ENCODE measurements around the gene CEP135. TPM values are rescaled to one million over a fixed set of nuclear protein-coding genes. Genes with fewer than 3 reads are reported as not detected.
"Not testable (repeated sequence)": the region's sequence is repeated elsewhere in the genome, so short reads cannot be mapped to it uniquely, and the experiment has no call there.

Gene CEP135
- total RNA-seq, 1 donor from 2014 or later = 15.5 TPM

DNA sequence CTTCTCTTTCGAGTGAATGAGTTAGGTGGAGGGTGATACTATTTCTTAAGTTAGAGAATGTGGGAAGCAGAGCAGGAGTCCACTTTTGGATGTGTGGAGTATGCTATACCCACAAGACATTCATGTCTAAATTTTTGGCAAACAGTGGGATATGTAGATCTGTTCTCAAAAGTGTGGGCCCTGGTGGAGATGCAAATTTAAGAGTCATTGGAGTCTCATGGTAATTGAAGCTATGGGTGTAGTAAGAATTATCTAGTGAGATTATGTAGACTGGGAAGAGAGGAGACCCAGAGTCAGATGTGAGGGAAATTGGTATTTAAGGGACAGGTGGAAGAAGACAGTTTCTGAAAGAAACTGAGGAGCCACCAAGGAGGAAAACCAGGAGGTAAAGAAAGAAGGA, 7.0 kb downstream of the CEP135 start:
- Mint-ChIP-seq H3K4me3 (no peak overlapping the region), H3K9me3 (no peaks in the 10 kb centered on the region), H3K36me3 (peaks cover 26% of the 10 kb centered on the region), H3K4me1 (peaks cover 12% of the 10 kb centered on the region), H3K27me3 (ENCODE audit: low read depth) (no peaks in the 10 kb centered on the region), H3K27ac (no peak overlapping the region)
- DNase-seq (ENCODE audit: low spot score in 2 of 2, unreplicated experiment in 2 of 2) = no peak
- TF ChIP-seq CTCF (IDR thresholded peaks at IDR 0.05; ENCODE audit: unreplicated experiment) = no peak

DNA sequence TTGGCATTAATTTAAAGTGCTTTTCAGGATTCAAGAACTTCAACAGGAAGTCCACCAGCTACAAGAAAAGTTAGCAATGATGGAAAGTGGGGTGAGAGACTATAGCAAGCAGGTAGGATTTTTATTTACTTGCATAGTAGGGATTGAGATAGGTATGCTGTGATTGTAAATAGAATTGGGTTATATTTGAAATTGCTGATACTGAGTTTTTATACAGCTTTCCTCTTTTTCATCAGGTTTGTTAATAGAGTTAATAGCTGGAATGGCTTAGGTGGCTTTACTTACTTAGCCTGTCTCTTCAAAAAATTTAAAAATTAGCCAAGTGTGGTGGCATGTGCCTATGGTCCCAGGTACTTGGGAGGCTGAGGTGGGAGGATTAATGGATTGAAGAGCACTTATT, 10.9 kb downstream of the CEP135 start:
- H3K27me3 Mint-ChIP-seq (ENCODE audit: low read depth) = no peaks in the 10 kb centered on the region
- no peaks in the 10 kb centered on the region for H3K9me3 Mint-ChIP-seq
- H3K4me1 Mint-ChIP-seq = peaks cover 10% of the 10 kb centered on the region
- no peak overlapping the region for H3K4me3 Mint-ChIP-seq
- no peak for TF ChIP-seq CTCF (IDR thresholded peaks at IDR 0.05; ENCODE audit: unreplicated experiment)
- no peak overlapping the region for H3K27ac Mint-ChIP-seq
- peaks cover 34% of the 10 kb centered on the region for H3K36me3 Mint-ChIP-seq
- no peak for DNase-seq (ENCODE audit: low spot score in 2 of 2, unreplicated experiment in 2 of 2)

GRCh38 chr4:55964046-55964445, 15.3 kb downstream of the CEP135 start:
- no peak for DNase-seq (ENCODE audit: low spot score in 2 of 2, unreplicated experiment in 2 of 2)
- H3K27ac Mint-ChIP-seq = no peak overlapping the region
- H3K36me3 Mint-ChIP-seq = peaks cover 27% of the 10 kb centered on the region
- no peaks in the 10 kb centered on the region for H3K9me3 Mint-ChIP-seq
- no peaks in the 10 kb centered on the region for H3K27me3 Mint-ChIP-seq (ENCODE audit: low read depth)
- no peaks in the 10 kb centered on the region for H3K4me1 Mint-ChIP-seq
- H3K4me3 Mint-ChIP-seq = no peak overlapping the region
- TF ChIP-seq CTCF (IDR thresholded peaks at IDR 0.05; ENCODE audit: unreplicated experiment) = no peak

GRCh38 chr4:55965585-55965984, 16.8 kb downstream of the CEP135 start:
- DNase-seq (ENCODE audit: low spot score in 2 of 2, unreplicated experiment in 2 of 2) = no peak
- H3K36me3 Mint-ChIP-seq = peaks cover 29% of the 10 kb centered on the region
- TF ChIP-seq CTCF (IDR thresholded peaks at IDR 0.05; ENCODE audit: unreplicated experiment) = no peak

GRCh38 chr4:55966324-55966723, 17.6 kb downstream of the CEP135 start:
- DNase-seq (ENCODE audit: low spot score in 2 of 2, unreplicated experiment in 2 of 2); H3K9me3 Mint-ChIP-seq; H3K27ac Mint-ChIP-seq; H3K4me3 Mint-ChIP-seq; H3K4me1 Mint-ChIP-seq; H3K27me3 Mint-ChIP-seq (ENCODE audit: low read depth): not testable (repeated sequence)
- peaks cover 28% of the 10 kb centered on the region for H3K36me3 Mint-ChIP-seq

More at GRCh38 chr4:55965585-55965984, 16.8 kb downstream of the CEP135 start:
- no peak overlapping the region for H3K27ac Mint-ChIP-seq
- H3K27me3 Mint-ChIP-seq (ENCODE audit: low read depth) = no peaks in the 10 kb centered on the region
- H3K4me1 Mint-ChIP-seq = no peaks in the 10 kb centered on the region
- H3K9me3 Mint-ChIP-seq = no peaks in the 10 kb centered on the region
- no peak overlapping the region for H3K4me3 Mint-ChIP-seq

- Mint-ChIP-seq H3K4me1 (no peaks in the 10 kb centered on the region), H3K9me3 (no peaks in the 10 kb centered on the region), H3K36me3 (peaks cover 26% of the 10 kb centered on the region), H3K4me3 (no peak overlapping the region), H3K27ac (no peak overlapping the region), H3K27me3 (ENCODE audit: low read depth) (no peaks in the 10 kb centered on the region)
- no peak for TF ChIP-seq CTCF (IDR thresholded peaks at IDR 0.05; ENCODE audit: unreplicated experiment)
- DNase-seq (ENCODE audit: low spot score in 2 of 2, unreplicated experiment in 2 of 2) = no peak
Observed at GRCh38 chr4:55967376-55967775, 18.6 kb downstream of the CEP135 start.

Data from mesothelial cell of epicardium (in vitro differentiated cells).